Panc1 (cell line): ENCODE measurements around the gene TTF1.

Experiments
- CTCF ChIP-seq: fragments of 450-650 bp; IDR thresholded peaks from 2 replicates; pipeline ENCODE4 v1.5.1; 2017; ENCODE audit warnings: mild to moderate bottlenecking
- TCF7L2 ChIP-seq: IDR thresholded peaks from 2 replicates; pipeline ENCODE4 v1.6.1; 2011; ENCODE audit warnings: mild to moderate bottlenecking, low read depth, low read length, inconsistent platforms

GRCh38 chr9:132356324-132356924 lies 50.2 kb downstream of the TTF1 start:
- TF ChIP-seq CTCF (no peak), TCF7L2 (no peak)
